Mesendoderm (in vitro differentiated cells): ENCODE data around the gene FOXC2.

Experiments used
- DNase-seq: peaks from one replicate; pipeline ENCODE4 v3.0.0; 2013
- H2AK5ac ChIP-seq: 2 replicates; pipeline ENCODE4 v1.6.1; 2013; ENCODE audit warnings: low read length, inconsistent platforms
- H2BK120ac ChIP-seq: 2 replicates; pipeline ENCODE4 v1.6.1; 2013; ENCODE audit warnings: low read depth, mild to moderate bottlenecking, low read length, moderate library complexity, mixed read lengths
- H2BK15ac ChIP-seq: replicated peaks from 2 replicates; pipeline ENCODE4 v1.6.1; 2013; ENCODE audit warnings: low read depth, mild to moderate bottlenecking, moderate library complexity
- H2BK5ac ChIP-seq: 2 replicates; pipeline ENCODE4 v1.6.1; 2013; ENCODE audit warnings: low read length, inconsistent platforms
- H3K18ac ChIP-seq: 2 replicates; pipeline ENCODE4 v1.6.1; 2013; ENCODE audit warnings: mild to moderate bottlenecking, low read length, mixed read lengths
- H3K23ac ChIP-seq: one replicate; pipeline ENCODE4 v1.6.1; 2013; ENCODE audit warnings: low read length
- H3K27ac ChIP-seq: 2 replicates; pipeline ENCODE4 v1.5.1; 2013; ENCODE audit warnings: low read depth, mild to moderate bottlenecking, inconsistent platforms, low read length, moderate library complexity
- H3K27me3 ChIP-seq: 2 replicates; pipeline ENCODE4 v1.6.1; 2013; ENCODE audit warnings: low read length, control low read depth, mild to moderate bottlenecking, inconsistent platforms; ENCODE audit not compliant: insufficient read depth, poor library complexity
- H3K36me3 ChIP-seq: 2 replicates; pipeline ENCODE4 v1.6.1; 2013; ENCODE audit warnings: low read length, inconsistent platforms; ENCODE audit not compliant: control insufficient read depth, insufficient read depth
- H3K4ac ChIP-seq: one replicate; pipeline ENCODE4 v1.6.1; 2013; ENCODE audit warnings: low read depth, mild to moderate bottlenecking, low read length, moderate library complexity
- H3K4me1 ChIP-seq: 2 replicates; pipeline ENCODE4 v1.6.1; 2013; ENCODE audit warnings: low read depth, low read length, inconsistent platforms; ENCODE audit not compliant: control insufficient read depth
- H3K4me2 ChIP-seq: 2 replicates; pipeline ENCODE4 v1.6.1; 2013; ENCODE audit warnings: low read length
- H3K4me3 ChIP-seq: 2 replicates; pipeline ENCODE4 v1.5.1; 2013; ENCODE audit warnings: mild to moderate bottlenecking, low read length
- H3K56ac ChIP-seq: one replicate; pipeline ENCODE4 v1.6.1; 2013; ENCODE audit warnings: low read length
- H3K79me1 ChIP-seq: 2 replicates; pipeline ENCODE4 v1.6.1; 2013; ENCODE audit warnings: low read length, inconsistent platforms
- H3K79me2 ChIP-seq: 2 replicates; pipeline ENCODE4 v1.6.1; 2013; ENCODE audit warnings: mild to moderate bottlenecking, low read length; ENCODE audit not compliant: control insufficient read depth, insufficient read depth
- H3K9ac ChIP-seq: 2 replicates; pipeline ENCODE4 v1.6.1; 2013; ENCODE audit warnings: low read length, inconsistent platforms
- H4K5ac ChIP-seq: one replicate; pipeline ENCODE4 v1.6.1; 2013; ENCODE audit warnings: low read length
- H4K8ac ChIP-seq: one replicate; pipeline ENCODE4 v1.6.1; 2013; ENCODE audit warnings: low read depth, mild to moderate bottlenecking, control low read depth, low read length, moderate library complexity
- WGBS: extraction: QIAGEN DNeasy Blood & Tissue Kit; methylation state at CpG from one replicate; pipeline ENCODE4 v1.1.7; 2013; ENCODE audit warnings: low lambda C conversion rate, missing lambda C conversion rate; ENCODE audit not compliant: insufficient coverage; ENCODE audit errors: extremely low coverage; 5-methylcytosine and 5-hydroxymethylcytosine counted together

FOXC2 gene

DNA sequence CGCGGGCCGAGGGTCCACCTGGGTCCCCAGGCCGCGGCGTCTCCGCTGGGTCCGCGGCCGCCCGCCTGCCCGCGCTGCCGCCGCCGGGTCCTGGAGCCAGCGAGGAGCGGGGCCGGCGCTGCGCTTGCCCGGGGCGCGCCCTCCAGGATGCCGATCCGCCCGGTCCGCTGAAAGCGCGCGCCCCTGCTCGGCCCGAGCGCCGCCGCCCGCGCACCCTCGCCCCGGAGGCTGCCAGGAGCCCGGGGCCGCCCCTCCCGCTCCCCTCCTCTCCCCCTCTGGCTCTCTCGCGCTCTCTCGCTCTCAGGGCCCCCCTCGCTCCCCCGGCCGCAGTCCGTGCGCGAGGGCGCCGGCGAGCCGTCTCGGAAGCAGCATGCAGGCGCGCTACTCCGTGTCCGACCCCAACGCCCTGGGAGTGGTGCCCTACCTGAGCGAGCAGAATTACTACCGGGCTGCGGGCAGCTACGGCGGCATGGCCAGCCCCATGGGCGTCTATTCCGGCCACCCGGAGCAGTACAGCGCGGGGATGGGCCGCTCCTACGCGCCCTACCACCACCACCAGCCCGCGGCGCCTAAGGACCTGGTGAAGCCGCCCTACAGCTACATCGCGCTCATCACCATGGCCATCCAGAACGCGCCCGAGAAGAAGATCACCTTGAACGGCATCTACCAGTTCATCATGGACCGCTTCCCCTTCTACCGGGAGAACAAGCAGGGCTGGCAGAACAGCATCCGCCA is 504 bp downstream of the FOXC2 start:
- H2AK5ac ChIP-seq = no peak overlapping the region
- H3K4me2 ChIP-seq = peak overlapping the region; percentile 83
- no peak overlapping the region for H3K23ac ChIP-seq
- H2BK120ac ChIP-seq = no peak overlapping the region
- peak overlapping the region; percentile 19 for H3K4me3 ChIP-seq
- no peaks in the 10 kb centered on the region for H3K36me3 ChIP-seq
- H3K79me1 ChIP-seq = no peaks in the 10 kb centered on the region
- no peak overlapping the region for H3K4ac ChIP-seq
- H3K4me1 ChIP-seq = peaks cover 9% of the 10 kb centered on the region
- H3K56ac ChIP-seq = peak overlapping the region; percentile 70
- peak overlapping the region; percentile 36 for H3K9ac ChIP-seq
- H3K27ac ChIP-seq = no peak overlapping the region
- H4K8ac ChIP-seq = no peak overlapping the region
- H2BK5ac ChIP-seq = no peak overlapping the region
- peaks cover 66% of the 10 kb centered on the region for H3K27me3 ChIP-seq
- no peak overlapping the region for H3K18ac ChIP-seq
- H2BK15ac ChIP-seq = no peak overlapping the region
- no peak overlapping the region for H4K5ac ChIP-seq
- no peaks in the 10 kb centered on the region for H3K79me2 ChIP-seq
- no CpG with 5 or more reads among the region's 88 CpGs for WGBS
- DNase-seq = peak; percentile 64

- no peak overlapping the region for H2AK5ac ChIP-seq
- H3K4me1 ChIP-seq = peaks cover 10% of the 10 kb centered on the region
- H3K56ac ChIP-seq = no peak overlapping the region
- WGBS = no CpG with 5 or more reads among the region's 116 CpGs
- H2BK15ac ChIP-seq = no peak overlapping the region
- H3K79me1 ChIP-seq = no peaks in the 10 kb centered on the region
- no peak overlapping the region for H2BK5ac ChIP-seq
- no peak overlapping the region for H4K8ac ChIP-seq
- no peak overlapping the region for H3K9ac ChIP-seq
- H3K4me2 ChIP-seq = no peak overlapping the region
- DNase-seq = peak; percentile 33
- no peak overlapping the region for H4K5ac ChIP-seq
- peaks cover 73% of the 10 kb centered on the region for H3K27me3 ChIP-seq
- no peak overlapping the region for H3K18ac ChIP-seq
- no peaks in the 10 kb centered on the region for H3K79me2 ChIP-seq
- H3K27ac ChIP-seq = no peak overlapping the region
- no peak overlapping the region for H3K4ac ChIP-seq
- H2BK120ac ChIP-seq = no peak overlapping the region
- H3K23ac ChIP-seq = no peak overlapping the region
- H3K4me3 ChIP-seq = no peak overlapping the region
- no peaks in the 10 kb centered on the region for H3K36me3 ChIP-seq
These were observed 1.3 kb downstream of the FOXC2 start for GRCh38 chr16:86567701-86568581.

GRCh38 chr16:86568677-86569623 is 2.3 kb downstream of the FOXC2 start:
- no peak overlapping the region for H4K8ac ChIP-seq
- no peak overlapping the region for H3K56ac ChIP-seq
- H2BK5ac ChIP-seq = no peak overlapping the region
- no peaks in the 10 kb centered on the region for H3K36me3 ChIP-seq
- no peak overlapping the region for H4K5ac ChIP-seq
- no peak overlapping the region for H3K4ac ChIP-seq
- H3K4me1 ChIP-seq = peaks cover 11% of the 10 kb centered on the region
- no peak overlapping the region for H3K9ac ChIP-seq
- H3K23ac ChIP-seq = no peak overlapping the region
- H3K27me3 ChIP-seq = peaks cover 78% of the 10 kb centered on the region
- no peak overlapping the region for H2BK15ac ChIP-seq
- no peak overlapping the region for H3K4me2 ChIP-seq
- H3K27ac ChIP-seq = no peak overlapping the region
- H2AK5ac ChIP-seq = no peak overlapping the region
- H2BK120ac ChIP-seq = no peak overlapping the region
- peak; percentile 19 for DNase-seq
- no CpG with 5 or more reads among the region's 33 CpGs for WGBS
- no peak overlapping the region for H3K4me3 ChIP-seq
- no peaks in the 10 kb centered on the region for H3K79me2 ChIP-seq
- peak overlapping the region; percentile 19 for H3K18ac ChIP-seq
- no peaks in the 10 kb centered on the region for H3K79me1 ChIP-seq

DNA sequence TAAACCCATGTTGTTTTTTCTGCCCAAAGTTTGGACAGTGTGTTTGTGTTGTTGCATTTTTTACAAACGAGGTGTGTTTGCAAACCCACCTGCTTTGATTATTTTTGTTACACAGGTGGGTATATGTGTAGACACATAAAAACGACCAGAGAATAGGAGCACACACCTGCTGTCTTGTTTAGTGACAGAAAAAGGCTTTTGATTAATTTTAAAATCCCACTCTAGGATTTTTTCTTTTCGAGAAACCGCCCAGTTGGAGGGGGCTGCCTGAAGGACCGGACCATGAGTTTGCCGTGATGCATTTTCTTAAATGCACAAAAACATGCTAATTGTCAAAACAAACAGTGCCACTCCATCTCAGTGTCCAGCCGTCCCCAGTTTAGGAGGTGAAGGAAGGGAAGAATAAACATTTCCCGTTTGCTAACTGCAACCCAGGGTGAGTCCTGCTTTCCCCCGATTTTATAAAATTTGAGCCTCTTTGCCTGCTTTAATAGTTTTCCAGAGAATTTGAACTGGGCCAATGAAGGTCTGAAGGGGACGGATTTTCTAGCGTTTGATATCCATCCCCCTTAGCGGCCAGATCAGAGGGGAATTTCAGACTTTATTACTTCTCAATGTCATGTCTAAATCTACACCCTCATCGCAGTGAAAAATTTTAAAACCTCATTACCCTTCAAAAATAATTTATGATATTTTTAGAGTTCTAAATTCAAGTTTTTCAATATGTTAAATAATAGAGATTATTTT is 3.2 kb downstream of the FOXC2 start:
- WGBS = 100% methylated on average over 1 of the region's 13 CpGs
- no peaks in the 10 kb centered on the region for H3K36me3 ChIP-seq
- H3K4me3 ChIP-seq = no peak overlapping the region
- H3K79me2 ChIP-seq = no peaks in the 10 kb centered on the region
- H3K56ac ChIP-seq = no peak overlapping the region
- no peak overlapping the region for H3K4me2 ChIP-seq
- H4K8ac ChIP-seq = no peak overlapping the region
- no peak for DNase-seq
- H3K9ac ChIP-seq = no peak overlapping the region
- no peak overlapping the region for H2BK5ac ChIP-seq
- no peak overlapping the region for H2BK120ac ChIP-seq
- H3K23ac ChIP-seq = no peak overlapping the region
- no peak overlapping the region for H2BK15ac ChIP-seq
- no peak overlapping the region for H4K5ac ChIP-seq
- H3K18ac ChIP-seq = no peak overlapping the region
- peaks cover 79% of the 10 kb centered on the region for H3K27me3 ChIP-seq
- H3K79me1 ChIP-seq = no peaks in the 10 kb centered on the region
- H3K27ac ChIP-seq = no peak overlapping the region
- H3K4me1 ChIP-seq = peaks cover 9% of the 10 kb centered on the region
- no peak overlapping the region for H2AK5ac ChIP-seq
- no peak overlapping the region for H3K4ac ChIP-seq
